HepG2 (cell line): Measurements from ENCODE around the gene UBAP2. TPM values are rescaled to one million over a fixed set of nuclear protein-coding genes. Genes with fewer than 3 reads are reported as not detected.

Source experiments
- CREB1 ChIP-seq, 2 experiments: fragments of 450-650 bp in 1 of 2; IDR thresholded peaks; 2 replicates each; pipeline ENCODE4 v1.6.1; 2016 to 2017; ENCODE audit warnings: control low read depth in 1 of 2, mild to moderate bottlenecking in 1 of 2, missing compliant biosample characterization in 1 of 2, missing genetic modification characterization in 1 of 2
- DNMT1 ChIP-seq: sonication (generic); formaldehyde crosslinking; IDR thresholded peaks from 2 replicates; pipeline ENCODE4 v1.5.1; 2020; ENCODE audit warnings: mild to moderate bottlenecking, missing genetic modification reagents
- DPF2 ChIP-seq: sonication (generic); formaldehyde crosslinking; IDR thresholded peaks from 2 replicates; pipeline ENCODE4 v1.4.0; 2020; ENCODE audit warnings: mild to moderate bottlenecking, low read depth, missing genetic modification reagents, borderline replicate concordance
- GFI1 ChIP-seq: sonication (generic); formaldehyde crosslinking; IDR thresholded peaks from 2 replicates; pipeline ENCODE4 v1.5.0; 2020; ENCODE audit warnings: missing genetic modification reagents, mild to moderate bottlenecking, borderline replicate concordance
- NFE2 ChIP-seq: sonication (generic); formaldehyde crosslinking; IDR thresholded peaks from 2 replicates; pipeline ENCODE4 v1.4.0; 2020; ENCODE audit warnings: missing genetic modification reagents
- PAWR ChIP-seq: sonication (generic); formaldehyde crosslinking; IDR thresholded peaks from 2 replicates; pipeline ENCODE4 v1.4.0; 2020; ENCODE audit warnings: missing genetic modification reagents, mild to moderate bottlenecking, borderline replicate concordance
- SMARCE1 ChIP-seq: fragments of 450-650 bp; IDR thresholded peaks from 2 replicates; pipeline ENCODE4 v1.6.1; 2017; ENCODE audit warnings: borderline replicate concordance
- TBP ChIP-seq: sonication (generic); formaldehyde crosslinking; IDR thresholded peaks from 2 replicates; pipeline ENCODE4 v1.5.0; 2020; ENCODE audit warnings: missing genetic modification reagents
- TCF7L2 ChIP-seq: IDR thresholded peaks from 2 replicates; pipeline ENCODE4 v1.6.1; 2011; ENCODE audit warnings: mild to moderate bottlenecking, low read depth, low read length, moderate library complexity
- TEF ChIP-seq: sonication (generic); formaldehyde crosslinking; IDR thresholded peaks from 2 replicates; pipeline ENCODE4 v1.5.0; 2020; ENCODE audit warnings: missing genetic modification reagents
- THAP7 ChIP-seq: sonication (generic); formaldehyde crosslinking; IDR thresholded peaks from 2 replicates; pipeline ENCODE4 v1.8.1; 2023; ENCODE audit warnings: mild to moderate bottlenecking, missing genetic modification reagents
- TOE1 ChIP-seq: sonication (generic); formaldehyde crosslinking; IDR thresholded peaks from 2 replicates; pipeline ENCODE4 v1.4.0; 2020; ENCODE audit warnings: mild to moderate bottlenecking, missing genetic modification reagents
- ZBTB8A ChIP-seq: sonication (generic); formaldehyde crosslinking; IDR thresholded peaks from 2 replicates; pipeline ENCODE4 v1.4.0; 2020; ENCODE audit warnings: mild to moderate bottlenecking, low read depth, missing genetic modification reagents, borderline replicate concordance
- ZNF124 ChIP-seq: sonication (generic); formaldehyde crosslinking; IDR thresholded peaks from 2 replicates; pipeline ENCODE4 v1.4.0; 2020; ENCODE audit warnings: missing genetic modification reagents
- ZNF276 ChIP-seq: sonication (generic); formaldehyde crosslinking; IDR thresholded peaks from 2 replicates; pipeline ENCODE4 v1.4.0; 2020; ENCODE audit warnings: mild to moderate bottlenecking, low read depth, missing genetic modification reagents
- ZNF326 ChIP-seq: sonication (generic); formaldehyde crosslinking; IDR thresholded peaks from 2 replicates; pipeline ENCODE4 v1.4.0; 2020; ENCODE audit warnings: missing genetic modification reagents, borderline replicate concordance
- ZNF574 ChIP-seq: sonication (generic); formaldehyde crosslinking; IDR thresholded peaks from 2 replicates; pipeline ENCODE4 v1.4.0; 2020; ENCODE audit warnings: missing genetic modification reagents
- ZNF670 ChIP-seq: sonication (generic); formaldehyde crosslinking; IDR thresholded peaks from 2 replicates; pipeline ENCODE4 v1.8.0; 2022; ENCODE audit warnings: mild to moderate bottlenecking, missing genetic modification reagents, borderline replicate concordance
- ZNF720 ChIP-seq: sonication (generic); formaldehyde crosslinking; IDR thresholded peaks from 2 replicates; pipeline ENCODE4 v1.4.0; 2020; ENCODE audit warnings: missing genetic modification reagents
- polyA plus RNA-seq, 8 experiments: library from polyadenylated mRNA; depleted of rRNA in 3 of 8; stranded (reverse) in 7 of 8; unstranded in 1 of 8; fragments of >200 nt; fragmentation: Illumina TruSeq in 4 of 8; extraction: Trizol in 4 of 8; gene quantifications; 2 replicates each; pipeline versions ENCODE4 v1.2.1 to v1.2.3, GENCODE V29; 2011 to 2016; ENCODE audit warnings: low read depth in 4 of 8, missing spikeins in 1 of 8, mixed read lengths in 1 of 8; ENCODE audit not compliant: insufficient read depth in 1 of 8
- total RNA-seq, 5 experiments: library from RNA; depleted of rRNA; stranded (reverse); fragments of >200 nt; fragmentation: Illumina TruSeq; extraction: Trizol; gene quantifications; 2 replicates each; pipeline ENCODE4 v1.2.3, GENCODE V29; 2016; ENCODE audit warnings: low read depth in 1 of 5

The UBAP2 gene
- total and polyA plus RNA-seq, 2 of the 13 experiments (the other 11 are each of a cell fraction or from before 2014, with no cell fraction given): 19.0 to 22.0 TPM

- TF ChIP-seq TOE1 (no peak), ZNF124 (CRISPR knock-in tag) (0 out of 2 replicates have a peak, but pooled peaks have one; percentile 36), ZNF720 (CRISPR knock-in tag) (no peak), TCF7L2 (no peak), ZNF670 (CRISPR knock-in tag) (peak; percentile 32; the same call in 1 of the 2 replicates), ZBTB8A (CRISPR knock-in tag) (no peak), DPF2 (CRISPR knock-in tag) (peak; percentile 51; the same call in 1 of the 2 replicates), DNMT1 (CRISPR knock-in tag) (no peak), PAWR (CRISPR knock-in tag) (no peak), TBP (no peak), TEF (CRISPR knock-in tag) (no peak), THAP7 (CRISPR knock-in tag) (no peak), CREB1 (IDR thresholded peaks at IDR 0.05) (no peak), CREB1 (CRISPR knock-in tag; IDR thresholded peaks at IDR 0.05) (peak; percentile 78), GFI1 (peak; percentile 86), ZNF326 (CRISPR knock-in tag) (no peak), ZNF276 (CRISPR knock-in tag) (no peak), ZNF574 (CRISPR knock-in tag) (peak; percentile 74), SMARCE1 (no peak), NFE2 (CRISPR knock-in tag) (no peak)
Observed at GRCh38 chr9:33939924-33940874, 108.5 kb downstream of the UBAP2 start (continued).
